A673 (cell line): ENCODE measurements around the gene IL17RC.

ENCODE experiments used
- CTCF ChIP-seq: fragments of 300-800, 200-600 bp; sonication (generic); conservative IDR thresholded peaks from 2 replicates; pipeline ENCODE4 v1.5.1; 2017; ENCODE audit warnings: low read depth, mild to moderate bottlenecking, antibody characterized with exemption, low read length, moderate library complexity, mixed read lengths
- EZH2 ChIP-seq: fragments of 200-600 bp; sonication (generic); IDR thresholded peaks from 2 replicates; pipeline ENCODE4 v1.6.1; 2017; ENCODE audit warnings: borderline replicate concordance, low read depth, mild to moderate bottlenecking, mixed read lengths, antibody characterized with exemption, low read length; ENCODE audit not compliant: poor library complexity, severe bottlenecking

DNA sequence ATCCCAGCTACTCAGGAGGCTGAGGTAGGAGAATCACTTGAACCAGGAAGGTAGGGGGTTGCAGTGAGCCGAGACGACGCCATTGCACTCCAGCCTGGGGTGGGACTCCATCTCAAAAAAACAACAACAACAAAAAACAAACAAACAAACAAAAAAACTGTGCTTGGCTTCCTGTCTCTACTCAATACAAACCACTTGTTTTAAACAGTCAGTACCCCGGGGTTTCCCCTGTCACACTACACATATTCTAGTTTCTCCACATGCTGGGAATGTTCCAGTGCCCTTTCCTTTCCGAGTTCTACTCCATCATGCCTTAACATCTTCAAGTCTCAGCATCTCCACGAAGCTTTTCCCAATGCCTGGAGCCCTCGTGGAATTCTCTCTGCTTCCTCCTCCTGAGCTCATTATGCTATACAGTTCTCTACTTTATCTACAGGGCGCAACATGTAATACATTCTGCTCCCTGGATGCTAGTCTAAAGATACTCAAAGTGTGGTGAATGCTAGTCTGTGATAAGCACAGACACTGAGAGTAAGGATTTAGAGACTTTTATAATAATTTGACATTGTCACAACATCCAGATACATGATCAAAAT, 61.9 kb downstream of the IL17RC start:
- no peak for TF ChIP-seq CTCF
- TF ChIP-seq EZH2, result no peak
